Gastroesophageal sphincter (tissue), 4 donors: ENCODE results near the gene HINFP. TPM values are rescaled to one million over a fixed set of nuclear protein-coding genes. Genes with fewer than 3 reads are reported as not detected.
"Not testable (repeated sequence)": the region's sequence is repeated elsewhere in the genome, so short reads cannot be mapped to it uniquely, and the experiment has no call there.

Experiments
- ATAC-seq: fragments of 150-250 bp; one replicate; pipeline ENCODE4 v1.9.1; 2016; ENCODE audit warnings: mild to moderate bottlenecking, moderate library complexity
- H3K27ac ChIP-seq, 4 donors: fragments of 200-600 bp; sonication (generic) in 3 of 4; 1 replicate in 3 of 4; 2 replicates in 1 of 4; pipeline ENCODE4 v1.5.1; 2016 to 2019
- H3K27me3 ChIP-seq: fragments of 200-600 bp; sonication (generic); one replicate; pipeline ENCODE4 v1.5.1; 2019
- H3K36me3 ChIP-seq, 2 donors: fragments of 200-600 bp; sonication (generic); one replicate each; pipeline ENCODE4 v1.5.1; 2019; ENCODE audit warnings: control low read depth in 1 of 2
- H3K4me1 ChIP-seq, 3 donors: fragments of 200-600 bp; sonication (generic); 1 replicate in 2 of 3; 2 replicates in 1 of 3; pipeline ENCODE4 v1.5.1; 2016 to 2019; ENCODE audit warnings: control low read depth in 2 of 3
- H3K4me3 ChIP-seq, 2 donors: fragments of 200-600 bp; sonication (generic); one replicate each; pipeline ENCODE4 v1.5.1; 2019; ENCODE audit warnings: mild to moderate bottlenecking in 1 of 2, moderate library complexity in 1 of 2
- H3K9me3 ChIP-seq, 3 donors: fragments of 200-600 bp; sonication (generic); one replicate each; pipeline ENCODE4 v1.5.1; 2017 to 2019; ENCODE audit warnings: control low read depth in 2 of 3
- CTCF ChIP-seq, 4 experiments: fragments of 200-600 bp in 2 of 4; fragments of 450-650 bp in 2 of 4; sonication (generic) in 1 of 4; IDR thresholded peaks; one replicate each; pipeline ENCODE4 v1.5.1; 2017 to 2019; ENCODE audit warnings: antibody characterized with exemption in 4 of 4, mild to moderate bottlenecking in 2 of 4, moderate library complexity in 2 of 4
- EP300 ChIP-seq: sonication (generic); formaldehyde crosslinking; IDR thresholded peaks from one replicate; pipeline ENCODE4 v1.6.1; 2017; ENCODE audit warnings: antibody characterized with exemption, mild to moderate bottlenecking
- POLR2A ChIP-seq, 2 donors: fragments of 450-650 bp; IDR thresholded peaks; one replicate each; pipeline ENCODE4 v1.6.1; 2017; ENCODE audit warnings: antibody characterized with exemption in 2 of 2, mild to moderate bottlenecking in 2 of 2, moderate library complexity in 1 of 2
- POLR2AphosphoS5 ChIP-seq: sonication (generic); formaldehyde crosslinking; IDR thresholded peaks from one replicate; pipeline ENCODE4 v1.6.1; 2017; ENCODE audit warnings: antibody characterized with exemption
- WGBS, 2 donors: methylation state at CpG; one replicate each; pipeline ENCODE4 v1.1.5; 2018; ENCODE audit warnings: low coverage in 1 of 2; 5-methylcytosine and 5-hydroxymethylcytosine counted together
- total RNA-seq, 4 donors: library from RNA; depleted of rRNA; stranded (reverse); fragments of >200 nt; gene quantifications; one replicate each; pipeline ENCODE4 v1.1.0, GENCODE V29; 2016

The HINFP gene
- total RNA-seq, 4 donors from 2014 or later = 19.0 to 30.2 (median 23.3) TPM

- no peak overlapping the region for H3K4me3 ChIP-seq
- H3K27me3 ChIP-seq = no peaks in the 10 kb centered on the region
- WGBS, 2 donors = no CpG with 5 or more reads among the region's 8 CpGs
- TF ChIP-seq CTCF (IDR thresholded peaks at IDR 0.05) = no peak
- no peak overlapping the region for H3K27ac ChIP-seq
- ATAC-seq = no peak
- no peaks in the 10 kb centered on the region for H3K36me3 ChIP-seq
- no peaks in the 10 kb centered on the region for H3K4me1 ChIP-seq
- no peaks in the 10 kb centered on the region for H3K9me3 ChIP-seq
Observed at GRCh38 chr11:119161871-119162270, 40.5 kb downstream of the HINFP start.

- H3K27ac ChIP-seq = no peak overlapping the region
- peaks cover 0 to 19% (median 4%) of the 10 kb centered on the region in 3 donors for H3K4me1 ChIP-seq
- H3K36me3 ChIP-seq = peaks cover 0 to 3% of the 10 kb centered on the region in 2 donors
- no peak for ATAC-seq
- H3K27me3 ChIP-seq = no peaks in the 10 kb centered on the region
- no peak overlapping the region for H3K4me3 ChIP-seq
- TF ChIP-seq CTCF (IDR thresholded peaks at IDR 0.05) (no peak), EP300 (no peak), POLR2A (IDR thresholded peaks at IDR 0.05) (no peak), POLR2AphosphoS5 (no peak)
- 51 to 57% methylated on average over 3 to 5 of the region's 8 CpGs for WGBS, 2 donors
- no peaks in the 10 kb centered on the region for H3K9me3 ChIP-seq
Observed at GRCh38 chr11:119166368-119167076, 45.1 kb downstream of the HINFP start.

GRCh38 chr11:119167077-119167458, 45.7 kb downstream of the HINFP start:
- H3K4me1 ChIP-seq = peaks cover 0 to 19% (median 4%) of the 10 kb centered on the region in 3 donors
- ATAC-seq, H3K27ac ChIP-seq, H3K4me3 ChIP-seq, H3K36me3 ChIP-seq, H3K9me3 ChIP-seq, H3K27me3 ChIP-seq: not testable (repeated sequence)
- WGBS, 2 donors = 75 to 86% methylated on average over 2 to 9 of the region's 10 CpGs

- no peak for ATAC-seq
- Histone ChIP-seq H3K27ac (peak overlapping the region in 2 of 4 donors; percentile 98), H3K27me3 (no peaks in the 10 kb centered on the region), H3K36me3 (peaks cover 0 to 13% of the 10 kb centered on the region in 2 donors), H3K9me3 (no peaks in the 10 kb centered on the region), H3K4me1 (peaks cover 0 to 19% (median 4%) of the 10 kb centered on the region in 3 donors), H3K4me3 (no peak overlapping the region)
- TF ChIP-seq CTCF (IDR thresholded peaks at IDR 0.05) = no peak
- no peak for TF ChIP-seq POLR2AphosphoS5
- TF ChIP-seq EP300 = no peak
- no peak for TF ChIP-seq POLR2A (IDR thresholded peaks at IDR 0.05)
- 50 to 60% methylated on average over 1 to 4 of the region's 6 CpGs for WGBS, 2 donors
Observed at GRCh38 chr11:119167933-119168332, 46.6 kb downstream of the HINFP start.

GRCh38 chr11:119168471-119169281, 47.3 kb downstream of the HINFP start, which contains the start of gene NLRX1:
Gene NLRX1 (plus strand): TSS chr11:119168725. CDS start chr11:119171404, 2,679 bp downstream.
- H3K9me3 ChIP-seq = no peaks in the 10 kb centered on the region
- H3K36me3 ChIP-seq = peaks cover 0 to 21% of the 10 kb centered on the region in 2 donors
- H3K27me3 ChIP-seq = no peaks in the 10 kb centered on the region
- peak; percentile 95 for ATAC-seq
- peaks cover 0 to 19% (median 4%) of the 10 kb centered on the region in 3 donors for H3K4me1 ChIP-seq
- H3K27ac ChIP-seq = peak within 1 kb of the TSS; percentile 88 to 98 (median 97)
- peak within 1 kb of the TSS; percentile 70 to 93 for H3K4me3 ChIP-seq
- TF ChIP-seq EP300 = no peak
- TF ChIP-seq CTCF (IDR thresholded peaks at IDR 0.05) = peak in 3 of 4 experiments; percentile 86 to 95 (median 90)
- TF ChIP-seq POLR2A (IDR thresholded peaks at IDR 0.05) = peak; percentile 81 to 84
- peak; percentile 89 for TF ChIP-seq POLR2AphosphoS5
- WGBS, 2 donors = 0 to 20% methylated on average over 1 to 2 of the region's 63 CpGs
